NCI-H2196 (cell line): ENCODE data around the gene PEDS1.
"Not testable (repeated sequence)": the region's sequence is repeated elsewhere in the genome, so short reads cannot be mapped to it uniquely, and the experiment has no call there.

Experiments
- DNase-seq: peaks from one replicate; lab custom pipeline; 2025; ENCODE audit not compliant: unreplicated experiment; lab: John Stamatoyannopoulos, UW

Gene PEDS1

DNA sequence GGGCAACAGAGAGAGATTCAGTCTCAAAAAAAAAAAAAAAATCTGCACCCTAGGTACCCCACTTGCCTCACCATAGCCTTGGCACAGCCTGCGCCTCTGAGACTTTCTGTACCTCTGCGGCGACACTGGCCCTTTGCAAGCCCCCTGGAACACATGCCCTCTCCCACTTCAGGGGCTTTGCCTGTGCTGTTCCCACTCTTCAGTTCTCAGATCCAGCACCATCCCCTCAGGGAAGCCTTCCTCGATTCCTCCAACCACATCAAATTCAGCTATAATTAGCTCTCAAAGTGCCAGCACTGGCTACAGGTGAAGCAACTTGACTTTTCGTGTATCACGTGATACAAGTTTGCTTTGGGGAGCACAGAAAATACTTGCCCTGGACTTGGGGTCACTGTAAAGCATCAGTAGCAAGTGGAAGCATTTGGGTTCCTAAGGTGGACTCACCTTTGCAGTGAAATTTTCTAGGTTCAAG, 38.4 kb downstream of the PEDS1 start:
- DNase-seq = no peak

DNA sequence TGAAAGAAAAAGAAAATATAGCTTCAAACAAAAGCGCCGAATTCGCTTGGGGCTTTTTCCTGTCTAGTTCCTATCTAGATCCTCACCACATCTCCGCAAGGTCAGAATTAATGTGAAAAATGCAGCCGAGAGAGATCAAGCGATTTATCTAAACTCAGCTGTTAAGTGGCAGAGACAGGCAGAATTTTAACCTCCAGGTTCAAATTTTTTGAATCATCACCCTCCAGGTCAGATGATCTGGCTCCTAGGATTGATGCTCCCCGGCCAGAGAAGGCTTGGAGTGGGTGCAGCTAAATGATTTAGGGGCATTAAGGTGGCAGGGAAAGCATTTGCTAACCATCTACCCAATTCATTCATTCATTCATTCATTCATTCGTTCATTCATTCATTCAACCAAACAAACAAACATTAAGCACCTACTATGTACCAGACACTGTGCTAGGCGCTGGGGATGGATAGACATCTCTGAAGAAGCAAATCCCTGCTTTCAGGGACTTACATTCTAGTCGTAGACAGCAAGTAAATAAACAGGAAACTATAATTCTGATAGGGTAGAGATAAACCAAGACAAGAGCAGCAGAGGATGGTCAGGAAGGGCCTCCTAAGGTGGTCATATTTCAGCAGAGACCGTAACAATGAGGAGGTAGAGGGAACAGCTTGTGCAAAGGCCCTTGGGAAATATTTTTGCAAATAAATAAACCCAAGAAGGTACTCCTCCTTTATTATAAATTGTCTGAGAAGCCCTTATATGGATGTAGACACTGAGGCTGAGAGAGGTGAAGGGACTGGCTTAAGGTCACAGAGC, 39.9 kb downstream of the PEDS1 start:
- no peak for DNase-seq

- peak; percentile 90 for DNase-seq
Measured at GRCh38 chr20:50112512-50113419, 40.8 kb downstream of the PEDS1 start, which contains the start of gene UBE2V1. UBE2V1 (minus strand) TSS chr20:50113150; CDS start chr20:50113128, 22 bp downstream.

DNA sequence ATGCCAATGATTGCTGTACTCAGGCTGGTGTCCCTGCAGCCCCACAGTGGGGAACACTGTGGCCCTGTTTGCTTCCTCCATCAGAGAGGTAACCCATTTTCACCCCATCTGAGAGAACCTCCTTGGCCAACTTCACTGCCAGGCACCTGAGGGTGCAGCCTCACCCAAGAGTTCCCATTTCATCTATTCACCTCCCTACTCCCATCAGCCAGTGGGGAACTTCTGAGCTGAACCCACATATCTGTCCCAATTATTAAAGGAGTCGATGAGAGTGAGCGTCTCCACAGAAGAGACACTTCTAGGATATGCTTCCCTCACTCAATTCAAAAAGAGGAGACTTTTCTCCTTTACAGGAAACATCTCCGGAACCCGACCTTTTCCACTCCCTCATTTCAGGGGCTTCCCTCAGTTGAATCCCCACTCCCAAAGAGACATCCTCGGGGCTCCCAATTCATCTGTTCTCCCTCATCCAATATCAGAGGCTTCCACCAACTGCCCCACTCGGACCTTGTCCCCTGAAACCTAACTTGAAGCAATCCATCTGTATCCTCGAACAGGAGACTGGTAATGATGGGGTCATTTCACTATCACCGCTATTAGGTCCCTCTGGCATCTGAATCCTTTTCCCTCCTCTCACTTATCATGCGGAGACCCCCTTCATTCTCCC, 41.6 kb downstream of the PEDS1 start:
- DNase-seq = no peak

- no peak for DNase-seq
Measured at GRCh38 chr20:50111120-50111828, 42.2 kb downstream of the PEDS1 start.

GRCh38 chr20:50110141-50111047, 43.1 kb downstream of the PEDS1 start:
- DNase-seq = no peak

DNA sequence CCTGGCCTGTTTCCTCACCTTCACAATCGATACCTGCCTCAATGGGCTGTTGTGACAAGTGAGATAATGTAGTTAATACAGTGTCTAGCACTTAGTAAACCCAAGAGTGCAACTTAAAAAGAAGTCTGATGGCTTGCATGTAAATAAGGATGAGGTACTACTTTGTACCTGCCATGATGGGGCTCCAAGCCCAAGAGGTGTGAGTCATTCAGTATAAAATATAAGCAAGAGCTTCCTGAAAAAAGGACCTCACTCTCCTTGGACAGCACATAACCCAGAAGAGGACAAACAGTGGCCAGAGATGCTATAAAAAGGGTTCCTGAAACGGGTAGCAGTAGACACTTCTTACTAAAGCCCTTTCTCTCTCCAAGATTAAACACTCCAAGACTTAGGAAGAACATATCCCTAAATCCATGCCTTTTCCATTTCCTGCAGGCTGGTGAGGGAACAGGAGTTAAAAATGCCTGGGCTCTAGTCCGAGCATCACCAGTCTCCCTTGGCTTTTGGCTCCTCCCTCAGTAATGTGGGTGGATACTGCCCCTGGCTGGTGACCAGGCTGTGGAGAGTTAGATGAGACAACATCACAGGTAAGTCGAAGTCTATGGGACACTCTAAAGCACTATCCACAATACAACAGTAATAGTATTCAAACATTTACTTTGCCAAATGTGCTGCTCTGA, 44.8 kb downstream of the PEDS1 start:
- no peak for DNase-seq

GRCh38 chr20:50107796-50108331, 45.7 kb downstream of the PEDS1 start:
- no peak for DNase-seq

DNA sequence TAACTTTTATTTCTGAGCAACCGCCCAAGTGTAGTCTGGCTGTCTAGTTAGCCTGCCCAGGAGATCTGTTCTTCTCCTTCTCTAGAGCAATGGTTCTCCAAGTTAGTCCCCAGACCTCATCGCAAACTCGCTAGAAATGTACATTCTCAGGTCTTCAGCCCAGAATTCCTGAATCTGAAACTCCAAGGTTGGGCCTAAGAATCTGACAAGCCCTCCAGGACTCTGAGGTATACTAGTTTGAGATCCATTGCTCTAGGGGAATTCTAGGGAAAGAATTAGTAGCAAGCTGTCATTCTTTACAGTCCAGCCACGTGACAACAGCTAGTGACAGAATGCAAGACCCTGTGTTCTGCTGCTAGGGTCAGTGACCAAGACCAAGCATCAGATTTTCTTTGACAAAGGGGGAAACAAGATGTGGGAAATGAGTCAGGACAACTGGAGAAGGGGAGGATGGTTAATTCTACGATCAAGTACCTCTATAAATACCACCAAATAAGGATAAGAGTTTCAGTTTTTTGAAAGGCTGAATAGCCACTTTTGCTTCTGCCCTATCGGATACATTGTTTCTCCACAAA, 46.4 kb downstream of the PEDS1 start:
- no peak for DNase-seq

DNA sequence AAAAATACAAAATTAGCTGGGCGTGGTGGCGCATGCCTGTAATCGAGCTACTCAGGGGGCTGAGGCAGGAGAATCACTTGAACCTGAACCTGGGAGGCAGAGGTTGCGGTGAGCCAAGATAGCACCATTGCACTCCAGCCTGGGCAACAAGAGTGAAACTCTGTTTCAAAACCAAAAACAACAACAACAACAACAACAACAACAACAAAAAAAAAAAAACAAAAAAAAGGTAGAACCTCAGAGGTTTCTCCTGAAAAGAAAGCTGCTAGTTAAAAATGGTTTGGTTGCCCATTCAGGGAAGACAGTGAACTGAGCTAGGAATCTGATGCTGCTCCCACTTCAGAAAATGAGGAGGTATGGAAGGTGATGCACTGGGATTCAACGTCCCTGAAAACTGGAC, 46.9 kb downstream of the PEDS1 start:
- not testable (repeated sequence) for DNase-seq
